ENCODE measurements around the gene AGRP. TPM values are rescaled to one million over a fixed set of nuclear protein-coding genes. Genes with fewer than 3 reads are reported as not detected.
A peak's percentile ranks its signal among the peaks of the same experiment; 100 is the strongest.

AGRP gene
- total RNA-seq, 4 donors from 2014 or later, result not detected

DNA sequence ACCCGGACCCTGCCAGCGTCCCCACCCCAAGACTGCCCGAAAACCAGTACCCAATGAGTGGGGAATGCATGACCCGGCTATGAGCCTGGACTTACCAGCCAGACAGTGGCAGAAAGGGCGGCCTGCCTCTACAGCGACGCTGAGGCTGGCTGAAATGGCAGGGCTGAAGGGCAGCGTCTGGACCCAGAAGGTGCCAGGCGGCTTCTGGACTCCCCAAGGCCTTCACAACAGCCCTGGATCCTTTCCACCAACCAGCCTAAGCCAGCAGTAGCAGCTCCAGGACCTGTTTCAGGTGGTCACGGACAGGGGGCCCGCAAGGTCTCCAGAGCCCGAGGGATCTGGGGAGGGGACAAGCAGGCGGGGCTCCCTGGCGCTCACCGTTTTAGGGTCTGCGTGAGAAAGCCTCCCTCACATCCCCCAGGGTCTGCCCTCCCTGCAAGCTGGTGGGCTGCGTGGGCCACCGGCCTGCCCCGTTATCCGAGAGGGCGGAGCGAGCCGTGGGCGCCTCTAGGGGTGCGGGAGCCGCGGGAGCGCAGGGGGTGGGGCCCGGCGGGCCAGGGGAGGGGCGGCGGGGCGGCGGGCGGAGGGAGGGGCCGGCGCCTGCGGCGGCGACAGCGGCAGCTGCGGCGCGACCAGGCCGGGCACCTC lies 45.0 kb upstream of the AGRP start, which contains the start of gene RIPOR1:
RIPOR1 (plus strand) TSS at position 608 of the 648 bp plus-strand sequence. CDS start 9,618 bp downstream, outside the sequence.
- no peak for TF ChIP-seq POLR2A (IDR thresholded peaks at IDR 0.05)
- TF ChIP-seq, protein P1, sequence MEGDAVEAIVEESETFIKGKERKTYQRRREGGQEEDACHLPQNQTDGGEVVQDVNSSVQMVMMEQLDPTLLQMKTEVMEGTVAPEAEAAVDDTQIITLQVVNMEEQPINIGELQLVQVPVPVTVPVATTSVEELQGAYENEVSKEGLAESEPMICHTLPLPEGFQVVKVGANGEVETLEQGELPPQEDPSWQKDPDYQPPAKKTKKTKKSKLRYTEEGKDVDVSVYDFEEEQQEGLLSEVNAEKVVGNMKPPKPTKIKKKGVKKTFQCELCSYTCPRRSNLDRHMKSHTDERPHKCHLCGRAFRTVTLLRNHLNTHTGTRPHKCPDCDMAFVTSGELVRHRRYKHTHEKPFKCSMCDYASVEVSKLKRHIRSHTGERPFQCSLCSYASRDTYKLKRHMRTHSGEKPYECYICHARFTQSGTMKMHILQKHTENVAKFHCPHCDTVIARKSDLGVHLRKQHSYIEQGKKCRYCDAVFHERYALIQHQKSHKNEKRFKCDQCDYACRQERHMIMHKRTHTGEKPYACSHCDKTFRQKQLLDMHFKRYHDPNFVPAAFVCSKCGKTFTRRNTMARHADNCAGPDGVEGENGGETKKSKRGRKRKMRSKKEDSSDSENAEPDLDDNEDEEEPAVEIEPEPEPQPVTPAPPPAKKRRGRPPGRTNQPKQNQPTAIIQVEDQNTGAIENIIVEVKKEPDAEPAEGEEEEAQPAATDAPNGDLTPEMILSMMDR (IDR thresholded peaks at IDR 0.05), result no peak
- Histone ChIP-seq H3K4me3 (peak within 1 kb of the TSS; percentile 66 to 78 (median 74)), H3K36me3 (no peaks in the 10 kb centered on the region), H3K27ac (peak within 1 kb of the TSS; percentile 76 to 93 (median 82)), H3K4me1 (peaks cover 0 to 25% (median 9%) of the 10 kb centered on the region in 4 donors), H3K27me3 (peaks cover 0 to 14% of the 10 kb centered on the region in 2 donors), H3K9me3 (no peaks in the 10 kb centered on the region)
- DNase-seq, result peak in 2 of 3 donors; percentile 53 to 76

DNA sequence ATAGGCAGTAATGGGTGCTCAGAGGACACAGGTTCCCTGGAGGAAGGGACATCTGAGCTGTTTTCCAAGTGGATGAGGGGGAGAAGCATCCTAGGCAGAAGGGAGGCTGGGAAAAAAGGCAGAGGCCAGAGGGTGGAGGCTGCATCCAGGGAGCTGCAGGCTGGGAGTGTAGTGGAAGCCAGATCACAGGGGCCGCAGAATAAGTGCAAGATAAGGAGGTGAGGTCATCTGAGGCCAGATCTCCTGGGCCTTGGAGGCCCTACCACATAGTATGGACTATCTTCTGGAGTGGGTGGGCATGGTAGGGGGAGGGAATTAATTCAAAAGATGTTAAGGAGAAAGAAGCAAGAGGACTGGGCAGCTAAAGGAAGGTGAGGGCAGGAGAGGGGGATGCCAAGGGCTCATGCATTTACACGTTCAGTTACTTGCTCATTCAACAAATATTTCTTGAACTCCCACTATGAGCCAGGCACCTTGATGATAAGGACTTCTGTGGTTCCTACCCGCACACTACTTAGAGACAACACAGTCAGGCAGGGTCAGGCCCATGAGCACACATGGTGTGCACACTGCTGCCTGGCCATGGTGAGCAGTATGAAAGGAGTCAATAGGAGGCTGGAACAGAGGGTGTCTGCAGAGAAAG lies 42.9 kb upstream of the AGRP start:
- Histone ChIP-seq H3K36me3 (no peaks in the 10 kb centered on the region), H3K4me3 (no peak overlapping the region), H3K9me3 (no peaks in the 10 kb centered on the region), H3K4me1 (peaks cover 0 to 30% (median 4%) of the 10 kb centered on the region in 4 donors), H3K27me3 (peaks cover 0 to 14% of the 10 kb centered on the region in 2 donors), H3K27ac (no peak overlapping the region)
- DNase-seq, result no peak
- TF ChIP-seq, protein P1 (IDR thresholded peaks at IDR 0.05), result no peak
- TF ChIP-seq POLR2A (IDR thresholded peaks at IDR 0.05), result no peak

DNA sequence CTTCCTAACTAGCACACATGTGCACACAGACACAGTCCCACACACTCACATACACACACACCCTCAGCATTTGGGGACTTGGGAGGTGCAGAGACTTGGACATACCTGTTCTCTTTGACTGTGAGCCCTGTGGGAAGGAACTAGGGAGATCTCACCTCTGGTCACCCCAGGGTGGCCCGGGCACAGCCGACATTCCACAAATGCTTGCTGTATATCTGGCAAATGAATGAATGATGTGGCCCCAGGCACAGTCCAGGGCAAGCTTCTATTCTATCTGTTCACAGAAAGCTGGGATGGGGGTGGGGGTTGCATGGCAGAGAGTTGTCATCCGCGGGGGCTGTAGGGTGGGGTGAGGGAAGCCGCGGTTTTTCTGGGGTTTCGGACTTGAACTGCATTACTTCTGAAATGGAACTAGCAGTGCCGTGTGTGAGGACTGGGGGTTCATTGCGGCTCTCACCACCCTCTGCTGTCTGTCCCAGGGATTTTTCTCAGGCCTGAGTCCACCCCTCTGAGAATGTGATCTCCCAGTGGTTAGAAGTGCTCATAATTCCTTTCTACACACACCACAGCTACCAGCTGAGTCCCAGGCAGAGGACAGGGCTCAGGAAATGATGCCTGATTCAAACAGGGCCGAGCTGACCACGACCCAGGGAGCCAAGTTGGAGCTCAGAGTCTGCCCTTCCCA lies 42.0 kb upstream of the AGRP start:
- H3K4me3 ChIP-seq, result no peak overlapping the region
- no peak for DNase-seq
- peaks cover 0 to 24% (median 5%) of the 10 kb centered on the region in 4 donors for H3K4me1 ChIP-seq
- H3K9me3 ChIP-seq, result no peaks in the 10 kb centered on the region
- TF ChIP-seq, protein P1 (IDR thresholded peaks at IDR 0.05), result no peak
- TF ChIP-seq POLR2A (IDR thresholded peaks at IDR 0.05), result no peak
- peaks cover 0 to 8% of the 10 kb centered on the region in 2 donors for H3K27me3 ChIP-seq
- H3K36me3 ChIP-seq, result no peaks in the 10 kb centered on the region
- no peak overlapping the region for H3K27ac ChIP-seq

DNA sequence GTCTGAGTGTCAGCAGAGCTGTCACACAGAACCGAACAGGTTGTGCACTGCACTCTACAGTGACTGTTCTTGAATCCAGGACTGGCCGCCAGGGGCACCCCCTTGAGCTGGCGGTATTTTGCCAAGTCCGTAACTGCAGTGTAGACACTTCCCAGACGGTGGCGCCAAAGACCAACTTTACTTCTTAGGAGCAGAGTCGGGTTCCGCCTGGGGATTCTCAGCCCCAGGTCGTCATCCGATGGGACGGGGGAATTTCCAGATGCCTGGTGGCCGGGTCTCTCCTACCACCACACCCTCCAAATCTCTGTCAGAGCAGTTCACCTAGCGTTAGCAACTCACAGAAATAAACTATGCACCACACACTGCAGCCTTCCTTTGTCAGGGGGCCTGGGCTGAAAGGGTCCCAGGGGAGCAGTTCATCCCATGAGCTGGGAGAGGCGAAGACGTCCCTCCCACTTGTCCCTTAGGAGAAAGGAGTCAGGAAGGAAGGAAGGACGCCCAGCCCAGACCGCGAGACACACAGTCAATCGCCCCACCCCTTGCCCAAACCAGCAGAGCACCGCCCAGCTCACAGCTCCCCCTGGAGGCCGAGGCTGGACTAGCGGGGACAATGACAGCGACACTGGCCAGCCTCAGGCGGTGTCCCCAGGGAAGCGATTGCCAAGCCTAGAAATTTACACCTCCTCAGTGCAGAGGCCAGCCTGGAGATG lies 37.9 kb upstream of the AGRP start:
- H3K4me3 ChIP-seq, result peak overlapping the region; percentile 35 to 57 (median 48)
- H3K4me1 ChIP-seq, result peaks cover 0 to 12% (median 6%) of the 10 kb centered on the region in 4 donors
- H3K27ac ChIP-seq, result peak overlapping the region; percentile 87 to 94 (median 90)
- TF ChIP-seq POLR2A (IDR thresholded peaks at IDR 0.05), result peak in 1 of 2 donors; percentile 32
- TF ChIP-seq, protein P1 (IDR thresholded peaks at IDR 0.05), result peak; percentile 74 to 99 (median 98)
- no peaks in the 10 kb centered on the region for H3K9me3 ChIP-seq
- no peaks in the 10 kb centered on the region for H3K36me3 ChIP-seq
- no peaks in the 10 kb centered on the region for H3K27me3 ChIP-seq
- peak; percentile 97 to 99 (median 98) for DNase-seq

DNA sequence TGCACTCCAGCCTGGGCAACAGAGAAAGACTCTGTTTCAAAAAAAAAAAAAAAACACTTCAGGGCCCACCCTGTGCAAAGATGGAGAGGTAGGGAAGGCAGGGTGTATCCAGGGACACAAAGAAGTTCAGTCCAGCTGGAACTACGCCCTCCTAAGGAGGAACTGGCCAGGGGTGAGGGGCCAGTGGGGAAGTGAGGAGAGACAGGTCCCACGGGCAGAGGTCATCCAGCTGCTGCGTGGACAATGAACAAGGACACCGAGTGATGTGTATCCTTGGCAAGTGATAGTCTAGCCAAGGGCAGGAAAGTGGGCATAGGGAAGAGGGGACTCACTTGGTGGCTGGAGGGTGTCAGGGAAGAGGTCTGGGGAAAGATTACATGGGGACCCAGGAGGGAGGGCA lies 35.9 kb upstream of the AGRP start:
- no peaks in the 10 kb centered on the region for H3K9me3 ChIP-seq
- peaks cover 0 to 20% (median 6%) of the 10 kb centered on the region in 4 donors for H3K4me1 ChIP-seq
- peak overlapping the region in 2 of 4 donors; percentile 87 to 89 for H3K27ac ChIP-seq
- peak overlapping the region in 1 of 4 donors; percentile 39 for H3K4me3 ChIP-seq
- no peaks in the 10 kb centered on the region for H3K36me3 ChIP-seq
- no peak for DNase-seq
- no peaks in the 10 kb centered on the region for H3K27me3 ChIP-seq
- no peak for TF ChIP-seq POLR2A (IDR thresholded peaks at IDR 0.05)
- TF ChIP-seq, protein P1 (IDR thresholded peaks at IDR 0.05), result no peak

All from Peyer's patch (tissue), 4 donors.